Esophagus squamous epithelium (tissue), 4 donors: ENCODE results near the gene LIN7B.

Experiments
- POLR2A ChIP-seq, 4 donors: fragments of 450-650 bp; IDR thresholded peaks; one replicate each; pipeline ENCODE4 v1.6.1; 2017; ENCODE audit warnings: antibody characterized with exemption in 4 of 4, mild to moderate bottlenecking in 4 of 4, moderate library complexity in 3 of 4
- TF ChIP-seq, protein P1 (sequence below), 6 experiments: fragments of 450-650 bp in 4 of 6; fragments of 200-600 bp in 2 of 6; sonication (generic) in 2 of 6; IDR thresholded peaks; one replicate each; pipeline ENCODE4 v1.5.1; 2016 to 2019; ENCODE audit warnings: antibody characterized with exemption in 6 of 6, mild to moderate bottlenecking in 4 of 6, moderate library complexity in 4 of 6

DNA sequence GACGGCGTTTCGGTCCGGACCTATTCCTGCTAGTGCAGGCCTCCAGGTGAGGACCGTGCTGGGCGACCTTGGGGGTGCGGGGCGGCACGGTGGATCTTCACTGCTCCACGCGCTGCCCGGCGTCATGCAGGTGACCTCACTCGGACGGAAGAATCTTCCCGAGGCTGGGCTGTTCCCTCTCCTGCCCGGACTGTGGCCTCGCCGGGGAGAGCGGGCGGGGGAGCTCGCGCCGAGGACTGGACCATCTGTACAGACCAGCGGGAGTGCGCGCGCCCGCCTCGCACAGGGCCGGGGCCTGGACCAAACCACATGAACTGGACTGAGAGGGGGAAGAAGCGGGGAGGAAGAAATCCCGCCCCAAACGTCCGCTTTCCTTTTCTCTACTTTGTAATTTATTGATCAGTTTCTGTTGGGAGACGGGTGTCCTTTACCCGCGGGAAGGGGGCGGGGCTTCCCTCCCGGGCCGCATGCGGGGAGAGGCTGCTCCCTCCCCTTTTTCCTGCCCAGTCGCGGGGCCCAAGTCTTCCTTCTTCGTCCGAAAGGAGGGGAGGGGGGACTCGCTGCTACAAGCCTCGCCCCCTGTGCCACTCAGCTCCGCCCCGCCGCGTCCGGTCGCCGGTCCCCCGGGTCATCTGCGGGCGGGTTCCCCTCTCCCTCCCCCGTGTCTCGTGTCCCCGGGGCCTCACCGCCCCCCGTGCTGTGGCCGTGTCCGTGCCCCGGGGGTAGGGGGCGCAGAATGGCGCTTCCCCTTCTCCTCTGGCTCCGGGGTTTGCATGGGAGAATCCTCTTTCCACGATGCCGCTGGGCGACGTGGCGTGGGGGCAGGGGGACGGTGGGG, 36.2 kb downstream of the LIN7B start:
- peak in 2 of 4 donors; percentile 15 to 16 for TF ChIP-seq POLR2A (IDR thresholded peaks at IDR 0.05)
- TF ChIP-seq, protein P1, sequence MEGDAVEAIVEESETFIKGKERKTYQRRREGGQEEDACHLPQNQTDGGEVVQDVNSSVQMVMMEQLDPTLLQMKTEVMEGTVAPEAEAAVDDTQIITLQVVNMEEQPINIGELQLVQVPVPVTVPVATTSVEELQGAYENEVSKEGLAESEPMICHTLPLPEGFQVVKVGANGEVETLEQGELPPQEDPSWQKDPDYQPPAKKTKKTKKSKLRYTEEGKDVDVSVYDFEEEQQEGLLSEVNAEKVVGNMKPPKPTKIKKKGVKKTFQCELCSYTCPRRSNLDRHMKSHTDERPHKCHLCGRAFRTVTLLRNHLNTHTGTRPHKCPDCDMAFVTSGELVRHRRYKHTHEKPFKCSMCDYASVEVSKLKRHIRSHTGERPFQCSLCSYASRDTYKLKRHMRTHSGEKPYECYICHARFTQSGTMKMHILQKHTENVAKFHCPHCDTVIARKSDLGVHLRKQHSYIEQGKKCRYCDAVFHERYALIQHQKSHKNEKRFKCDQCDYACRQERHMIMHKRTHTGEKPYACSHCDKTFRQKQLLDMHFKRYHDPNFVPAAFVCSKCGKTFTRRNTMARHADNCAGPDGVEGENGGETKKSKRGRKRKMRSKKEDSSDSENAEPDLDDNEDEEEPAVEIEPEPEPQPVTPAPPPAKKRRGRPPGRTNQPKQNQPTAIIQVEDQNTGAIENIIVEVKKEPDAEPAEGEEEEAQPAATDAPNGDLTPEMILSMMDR (IDR thresholded peaks at IDR 0.05): no peak
